Endometrium (tissue), 2 donors: Measurements from ENCODE around the gene FAM185A.
"Not testable (repeated sequence)": the region's sequence is repeated elsewhere in the genome, so short reads cannot be mapped to it uniquely, and the experiment has no call there.

Experiments used
- FAIRE-seq: peaks from 2 replicates; lab custom pipeline; 2012; peaks lifted over from hg19 to GRCh38; lab: Jason Lieb, UNC
- donor health status: control.
- donor health status: control.

The FAM185A gene

DNA sequence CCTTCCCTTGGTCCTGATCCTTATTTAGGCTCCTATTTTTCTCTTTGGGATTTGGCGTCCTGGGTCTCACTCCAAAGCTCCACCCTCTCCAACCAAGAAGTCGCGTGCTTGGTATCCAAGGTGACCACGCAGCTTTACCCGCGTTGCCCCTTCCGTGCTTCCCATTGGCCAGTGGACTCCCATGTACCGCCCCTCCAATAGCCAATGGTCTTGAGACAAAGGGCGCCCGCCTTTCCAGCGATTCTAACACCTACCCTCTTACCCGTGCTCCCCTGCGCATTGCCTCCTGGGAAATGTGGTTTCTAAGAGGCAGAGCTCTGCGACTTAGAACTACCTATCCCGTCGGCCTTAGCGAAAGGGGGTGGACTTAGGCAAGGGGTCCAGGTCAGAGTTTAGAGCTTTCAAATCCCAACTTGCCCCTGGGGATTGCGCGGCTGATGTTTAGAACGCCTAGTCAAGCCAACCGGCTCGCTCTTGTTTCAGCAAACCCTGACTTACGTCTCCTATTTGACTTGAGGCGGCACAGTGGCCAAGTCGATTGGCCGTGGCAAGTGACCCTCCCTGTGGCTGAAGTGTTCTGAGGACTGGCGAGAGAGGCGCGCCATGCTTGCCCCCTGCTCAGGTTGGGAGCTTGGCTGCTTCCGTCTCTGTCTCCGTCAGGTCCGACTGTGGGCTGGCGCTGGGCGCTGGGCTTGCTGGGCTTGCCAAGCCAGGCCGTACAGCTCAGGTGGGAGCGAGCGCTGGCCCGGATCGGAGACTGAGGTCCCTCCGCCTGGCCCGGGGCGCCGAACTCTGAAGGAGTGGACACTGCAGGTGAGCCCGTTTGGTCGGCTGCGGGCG is at the start of gene FAM185A:
Gene FAM185A, plus strand, starts transcription at position 395 of the 840 bp plus-strand sequence. Its CDS starts 209 bp downstream, at position 604.
- peak; percentile 99 for FAIRE-seq

DNA sequence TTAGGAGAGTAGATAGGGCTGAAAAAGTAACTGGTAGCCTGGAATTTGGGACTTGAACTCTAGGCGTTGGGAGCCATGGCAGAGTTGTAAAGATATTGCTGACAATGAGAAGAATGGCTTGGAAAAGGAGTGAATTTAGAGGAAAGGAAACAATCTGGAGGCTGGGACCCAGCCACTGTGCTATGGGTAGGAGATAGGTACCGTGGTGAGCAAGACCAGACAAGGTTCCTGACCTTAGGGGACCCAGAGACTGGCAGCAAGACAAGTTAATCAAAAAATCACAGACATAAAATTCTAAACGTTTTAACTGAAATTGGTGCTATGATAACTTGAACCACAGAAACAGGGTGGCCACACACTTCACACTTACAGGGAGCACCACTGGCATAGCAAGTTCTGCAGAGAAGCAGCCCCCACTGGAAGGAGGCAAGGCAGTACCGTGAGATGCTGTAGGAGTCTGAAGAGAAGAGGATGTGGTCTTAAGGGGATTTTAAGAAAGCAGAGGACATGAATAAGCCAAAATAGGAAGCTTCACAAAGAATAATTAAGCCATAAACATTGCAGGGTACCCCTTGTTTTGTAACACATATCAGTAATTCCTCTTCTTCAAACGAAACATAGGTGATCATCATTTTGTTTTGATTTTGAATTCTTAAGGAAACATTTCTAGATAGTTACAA is 35.6 kb upstream of the FAM185A start:
- FAIRE-seq = not testable (repeated sequence)

DNA sequence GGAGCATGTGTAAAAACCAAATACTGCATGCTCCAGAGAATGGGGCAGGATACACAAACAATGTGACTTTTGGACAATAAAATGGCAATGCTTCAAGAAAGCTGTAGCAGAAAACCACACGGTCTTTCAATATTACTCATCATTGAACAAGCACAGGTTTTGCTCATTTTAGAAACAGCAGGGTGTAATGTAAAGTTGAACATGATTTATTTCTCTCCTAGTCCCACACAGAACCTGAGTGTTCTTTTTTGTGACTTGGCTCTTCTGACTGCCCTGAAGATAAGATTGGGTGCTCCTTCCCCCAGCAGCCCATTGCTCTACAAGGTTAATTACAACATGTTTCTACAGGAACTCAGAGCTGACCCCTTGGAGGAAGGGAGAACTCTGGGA is 35.1 kb upstream of the FAM185A start:
- FAIRE-seq = peak; percentile 23

DNA sequence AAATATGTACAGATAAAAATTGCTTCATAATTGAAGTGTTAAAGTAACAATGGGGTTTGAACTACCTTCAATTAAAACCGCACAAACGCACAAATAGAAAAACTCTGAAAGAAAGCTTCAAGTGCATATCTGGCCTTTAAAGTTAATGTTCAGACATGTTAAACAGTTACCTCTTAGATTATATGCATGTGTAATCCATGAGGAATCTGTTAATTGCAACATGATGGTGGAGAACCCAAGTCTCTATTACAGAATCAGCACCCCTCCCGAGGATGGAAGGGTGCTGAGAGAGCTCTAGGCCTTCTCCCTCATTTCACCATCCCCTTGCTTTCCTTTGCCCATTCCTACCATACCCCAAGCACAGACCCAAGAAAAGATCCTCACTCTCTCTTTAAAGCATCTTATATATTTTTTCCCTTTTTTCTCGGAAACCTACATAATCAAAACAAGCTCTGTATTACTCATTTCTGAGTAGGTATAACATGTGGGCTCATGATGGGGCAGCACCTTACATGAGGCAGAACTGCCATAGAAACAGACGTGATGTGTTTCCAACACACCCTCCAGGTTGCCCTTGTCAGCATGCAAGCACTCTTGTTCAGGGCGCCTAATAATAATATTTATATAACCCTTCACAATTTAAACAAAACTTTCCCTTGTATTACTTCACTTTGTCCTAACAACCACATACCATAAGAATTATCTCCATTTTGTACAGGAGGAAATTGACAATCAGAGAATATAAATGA is 33.9 kb upstream of the FAM185A start:
- FAIRE-seq = not testable (repeated sequence)

DNA sequence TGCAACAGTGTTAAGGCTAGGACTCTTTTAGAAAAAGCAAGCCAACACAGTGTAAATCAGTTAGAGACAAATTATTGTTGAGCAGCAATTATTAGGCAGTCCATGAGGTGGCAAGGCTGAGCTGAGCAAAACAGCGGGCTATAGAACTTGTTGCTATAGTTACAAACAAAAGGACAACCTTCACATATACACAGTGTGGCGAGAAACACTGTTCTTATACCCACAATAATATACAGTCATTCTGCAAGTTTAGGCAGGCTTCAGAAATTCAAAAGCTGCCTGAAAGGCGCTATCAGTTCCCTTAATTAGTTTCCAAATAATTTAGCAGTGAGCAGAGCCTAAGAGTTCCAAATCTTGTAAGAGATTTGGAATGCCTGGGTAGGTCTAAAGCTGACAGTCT is 33.1 kb upstream of the FAM185A start:
- FAIRE-seq = not testable (repeated sequence)

DNA sequence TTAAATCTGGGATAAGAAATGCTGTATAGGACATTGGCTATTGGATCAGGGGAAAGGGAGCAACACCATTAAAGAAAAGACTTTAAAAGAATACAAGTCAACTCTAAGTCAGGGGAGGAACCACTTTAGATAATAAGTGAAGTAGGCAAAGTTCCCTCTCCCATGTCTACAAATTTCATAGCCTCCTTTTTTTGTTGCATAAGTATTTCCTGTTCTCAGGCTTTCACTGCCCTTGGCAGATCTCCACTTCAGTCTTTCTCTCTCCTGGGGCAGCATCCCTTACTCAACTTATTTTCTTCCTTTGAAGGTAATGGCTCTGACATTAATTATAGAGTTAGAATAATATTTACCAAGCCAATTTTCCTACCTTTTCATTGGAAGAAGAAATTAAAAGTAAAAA is 30.3 kb upstream of the FAM185A start:
- FAIRE-seq = not testable (repeated sequence)

DNA sequence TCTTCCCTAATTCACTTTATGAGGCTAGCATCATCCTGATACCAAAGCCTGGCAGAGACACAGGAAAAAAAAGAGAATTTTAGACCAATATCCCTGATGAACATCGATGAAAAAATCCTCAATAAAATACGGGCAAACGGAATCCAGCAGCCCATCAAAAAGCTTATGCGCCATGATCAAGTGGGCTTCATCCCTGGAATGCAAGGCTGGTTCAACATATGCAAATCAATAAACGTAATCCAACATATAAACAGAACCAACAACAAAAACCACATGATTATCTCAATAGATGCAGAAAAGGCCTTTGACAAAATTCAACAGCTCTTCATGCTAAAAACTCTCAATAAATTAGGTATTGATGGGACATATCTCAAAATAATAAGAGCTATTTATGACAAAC is 22.6 kb upstream of the FAM185A start:
- not testable (repeated sequence) for FAIRE-seq

DNA sequence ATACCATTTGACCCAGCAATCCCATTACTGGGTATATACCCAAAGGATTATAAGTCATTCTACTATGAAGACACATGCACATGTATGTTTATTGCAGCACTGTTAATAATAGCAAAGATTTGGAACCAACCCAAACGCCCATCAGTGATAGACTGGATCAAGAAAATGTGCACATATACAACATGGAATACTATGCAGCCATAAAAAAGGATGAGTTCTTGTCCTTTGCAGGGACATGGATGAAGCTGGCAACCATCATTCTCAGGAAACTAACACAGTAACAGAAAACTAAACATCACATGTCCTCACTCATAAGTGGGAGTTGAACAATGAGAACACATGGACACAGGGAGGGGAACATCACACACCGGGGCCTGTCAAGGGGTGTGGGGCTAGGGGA is 19.1 kb upstream of the FAM185A start:
- FAIRE-seq = not testable (repeated sequence)

DNA sequence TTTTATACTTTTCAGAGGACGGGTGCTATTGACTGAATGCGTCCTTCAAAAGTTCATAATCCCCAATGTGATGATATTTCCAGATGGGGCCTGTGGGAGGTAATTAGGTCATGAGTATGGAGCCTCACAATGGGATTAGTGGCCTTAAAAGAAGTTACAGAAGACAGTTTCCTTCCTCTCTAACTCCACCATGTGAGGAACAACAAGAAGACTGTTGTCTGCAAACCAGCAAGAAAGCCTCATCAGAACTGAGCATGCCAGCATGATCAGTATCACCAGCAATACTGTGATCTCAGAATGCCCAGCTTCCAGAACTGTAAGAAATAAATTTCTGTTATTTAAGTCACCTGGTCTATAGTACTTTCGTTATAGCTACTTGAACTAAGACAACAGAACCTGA is 18.4 kb upstream of the FAM185A start:
- not testable (repeated sequence) for FAIRE-seq

DNA sequence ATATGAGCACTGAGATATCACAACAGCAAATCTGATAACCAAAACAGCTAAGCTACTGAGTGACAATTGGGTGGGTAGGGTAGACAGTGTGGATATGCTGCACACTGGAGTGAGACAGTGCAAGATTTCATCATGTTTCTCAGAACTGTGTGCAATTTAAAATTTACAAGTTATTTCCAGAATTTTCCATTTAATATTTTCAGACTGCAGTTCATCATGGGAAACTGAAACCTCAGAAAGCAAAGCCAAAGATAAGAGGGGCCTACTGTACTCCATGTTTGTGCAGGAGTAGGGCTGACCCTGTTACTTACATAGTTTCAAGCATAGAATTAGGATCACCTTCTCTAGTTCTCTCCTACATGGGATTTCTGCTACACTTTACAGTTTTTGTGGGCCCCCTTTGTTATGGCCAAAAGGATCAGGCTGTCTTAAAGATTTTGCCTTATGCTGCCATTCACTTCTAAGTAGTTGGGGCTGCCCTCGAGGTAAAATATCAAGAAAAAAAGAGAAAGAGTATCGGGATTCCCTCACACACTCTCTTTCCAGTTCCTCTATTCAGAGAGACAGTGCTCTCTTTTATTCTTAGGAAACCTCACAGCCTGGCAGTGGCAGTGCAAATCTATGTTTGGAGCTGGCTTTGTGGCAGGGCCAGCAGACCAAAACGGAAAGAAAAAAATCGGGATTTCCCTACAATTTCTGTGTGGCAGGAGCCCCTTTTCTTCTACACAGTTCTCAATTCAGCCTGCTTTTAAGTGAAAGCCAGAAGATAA is 6.6 kb upstream of the FAM185A start:
- FAIRE-seq = not testable (repeated sequence)

DNA sequence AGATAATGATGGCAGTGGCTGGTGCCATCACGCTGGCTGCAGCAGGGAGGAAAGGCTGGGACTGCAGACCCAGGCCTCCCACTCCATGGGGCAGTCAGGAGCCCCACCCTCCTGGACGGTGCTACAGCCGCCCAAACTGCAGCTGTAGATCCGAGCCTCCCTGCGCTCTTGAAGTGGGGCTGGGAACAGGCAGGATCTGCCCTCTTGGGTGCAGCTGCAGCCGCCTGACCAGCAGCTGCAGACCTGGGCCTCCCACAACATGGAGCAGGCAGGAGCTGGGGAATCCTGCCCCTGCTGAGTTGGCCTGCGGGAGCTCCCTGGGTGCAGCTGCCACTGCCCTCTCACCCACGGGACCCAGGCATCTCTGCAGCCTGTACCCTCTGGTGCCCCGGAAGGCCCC is 4.9 kb upstream of the FAM185A start:
- FAIRE-seq = not testable (repeated sequence)

DNA sequence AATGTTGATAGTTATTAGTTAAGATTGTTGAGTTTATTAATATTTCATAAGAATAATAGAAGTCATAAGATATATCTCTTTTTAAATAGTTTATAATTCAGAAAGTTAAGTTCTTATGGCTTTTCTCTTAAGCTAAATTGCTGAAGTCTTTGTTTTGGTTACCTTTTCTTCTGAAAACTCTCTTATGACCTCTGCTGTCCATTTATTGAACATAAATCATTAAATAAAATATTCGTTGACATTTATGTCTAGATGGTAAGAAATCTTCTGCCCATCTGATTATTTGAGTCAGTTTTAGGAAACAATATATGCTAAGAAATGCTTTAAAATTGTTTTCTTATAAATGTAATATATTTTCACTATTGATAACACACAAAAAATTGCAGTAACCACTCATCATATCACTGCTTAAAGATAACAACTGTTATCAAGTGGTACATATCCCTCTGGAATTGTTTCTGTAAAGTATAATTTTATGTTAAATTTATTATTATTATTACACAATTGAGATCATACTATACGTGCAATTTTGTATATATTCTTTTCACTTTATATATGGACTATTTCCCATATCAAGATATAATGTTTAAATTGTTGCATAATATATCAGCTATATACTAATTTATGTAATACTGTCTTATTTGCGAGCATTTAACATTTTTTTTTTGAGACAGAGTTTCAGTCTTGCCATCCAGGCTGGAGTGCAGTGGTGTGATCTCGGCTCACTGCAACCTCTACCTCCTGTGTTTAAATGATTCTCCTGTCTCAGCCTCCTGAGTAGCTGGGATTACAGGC is 3.1 kb upstream of the FAM185A start:
- peak; percentile 91 for FAIRE-seq

DNA sequence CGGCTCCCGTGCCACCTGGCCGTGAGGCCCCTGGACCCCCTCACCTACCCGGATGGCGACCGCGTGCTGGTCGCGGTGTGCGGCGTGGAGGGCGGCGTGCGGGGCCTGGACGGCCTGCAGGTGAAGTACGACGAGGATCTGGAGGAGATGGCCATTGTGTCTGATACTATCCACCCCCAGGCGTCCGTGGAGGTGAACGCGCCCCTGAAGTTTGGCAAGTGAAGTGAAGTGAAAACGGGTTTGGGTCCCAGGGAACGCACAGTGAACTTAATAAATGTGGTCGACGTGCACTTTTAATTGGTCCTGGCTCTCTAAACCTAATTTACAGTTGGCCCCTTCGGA is 617 bp downstream of the FAM185A start:
- FAIRE-seq = not testable (repeated sequence)

DNA sequence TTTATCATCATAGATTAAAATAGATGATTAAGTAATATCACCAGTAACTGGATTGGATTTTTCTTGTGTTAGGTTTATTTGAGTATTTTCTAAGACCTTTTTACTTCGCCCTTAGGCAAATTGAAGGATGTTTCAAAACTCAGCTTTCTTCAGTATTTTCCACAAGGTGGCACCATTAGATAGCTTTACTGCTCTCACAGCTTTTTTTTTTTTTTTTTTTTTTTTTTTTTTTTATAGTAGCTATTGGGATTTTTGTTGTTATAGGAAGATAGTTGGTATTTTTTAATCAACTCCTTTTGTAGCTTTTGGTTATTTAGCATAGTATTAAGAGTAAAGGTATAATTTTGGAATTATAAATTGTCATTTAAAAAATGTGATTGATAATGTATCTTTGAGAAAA is 9.4 kb downstream of the FAM185A start:
- peak; percentile 97 for FAIRE-seq

DNA sequence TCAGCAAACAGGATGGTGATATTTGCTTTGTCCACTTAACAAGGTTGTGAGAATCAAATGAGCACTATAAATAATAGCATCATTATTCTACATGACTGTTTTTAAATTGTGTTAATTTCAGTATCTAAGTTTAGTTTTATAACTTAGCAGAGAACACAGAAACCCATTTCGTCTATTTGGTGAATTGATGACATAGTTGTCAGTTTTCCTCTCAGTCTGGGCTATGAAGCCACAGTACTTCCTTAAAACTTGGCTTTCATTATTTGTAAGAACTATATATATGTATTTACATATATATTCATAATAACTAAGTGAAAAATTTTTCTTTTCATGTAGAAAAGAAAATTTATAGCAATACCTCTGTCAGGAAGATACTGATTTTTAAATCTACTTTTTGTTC is 11.1 kb downstream of the FAM185A start:
- FAIRE-seq = peak; percentile 35

DNA sequence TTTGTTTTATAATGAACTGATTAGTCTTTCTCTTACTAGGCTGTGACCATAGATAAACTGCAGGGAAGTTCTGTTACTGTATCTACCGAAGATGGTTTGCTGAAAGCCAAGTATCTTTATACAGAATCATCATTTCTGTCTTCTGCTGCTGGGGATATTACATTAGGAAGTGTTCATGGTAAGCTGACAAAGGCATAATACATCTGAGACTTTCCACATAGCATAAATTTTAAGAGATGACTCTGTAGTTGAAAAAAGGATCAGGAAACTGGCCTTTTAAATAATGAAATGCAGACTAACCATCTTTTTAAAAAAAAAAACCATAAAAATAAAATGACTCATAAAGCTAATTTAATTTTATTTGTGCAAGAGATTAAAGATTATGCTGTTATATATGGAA is 12.4 kb downstream of the FAM185A start:
- not testable (repeated sequence) for FAIRE-seq

DNA sequence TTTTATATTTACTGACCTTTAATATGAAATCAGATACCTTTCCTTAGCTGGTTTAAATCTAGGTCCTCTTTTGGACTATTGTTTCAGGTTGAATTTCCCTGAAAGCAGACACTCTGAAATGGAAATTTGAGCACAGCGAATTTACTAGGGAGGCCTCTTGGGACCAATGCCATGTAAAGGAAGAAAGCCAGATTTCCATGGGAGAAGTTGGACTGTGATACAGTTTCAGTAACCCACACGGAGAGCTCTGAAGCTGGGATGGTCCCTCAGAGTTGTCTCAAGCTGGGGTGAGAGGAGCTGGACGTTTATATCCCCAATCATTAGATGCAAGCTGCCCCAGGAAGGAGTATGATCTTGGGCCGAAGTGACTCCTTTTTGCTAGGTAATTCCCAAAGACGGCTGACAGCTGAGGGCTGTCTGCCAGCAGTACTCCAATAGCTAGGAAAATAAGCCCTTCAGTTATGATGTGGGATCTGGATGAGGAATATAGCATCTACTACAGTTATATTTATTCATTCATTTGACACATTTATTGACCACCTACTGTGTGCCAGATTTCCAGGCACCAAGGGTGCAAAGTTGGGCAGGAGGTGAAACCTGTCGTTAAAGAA is 14.6 kb downstream of the FAM185A start:
- FAIRE-seq = not testable (repeated sequence)

DNA sequence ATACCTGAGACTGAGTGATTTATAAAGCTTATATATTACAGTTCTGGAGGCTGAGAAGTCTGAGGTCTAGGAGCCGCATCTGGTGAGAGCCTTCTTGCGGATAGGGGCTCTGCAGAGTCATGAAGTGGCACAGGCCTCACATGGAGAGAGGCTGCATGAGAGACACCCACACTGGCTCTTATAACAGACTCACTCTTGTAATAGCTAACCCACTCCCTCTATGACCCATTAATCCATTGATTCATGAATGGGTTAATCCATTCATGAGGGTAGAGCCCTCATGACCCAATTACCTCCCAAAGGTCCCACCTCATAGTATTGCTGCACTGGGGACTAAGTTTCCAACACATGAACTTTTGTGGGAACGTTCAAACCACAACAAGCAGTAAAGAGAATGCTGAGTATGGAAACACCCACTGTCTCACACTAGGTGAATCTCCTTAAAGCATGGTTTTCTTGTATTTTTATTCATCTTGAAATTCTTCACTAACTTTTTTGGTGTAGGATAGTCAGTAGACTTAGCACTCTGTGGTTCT is 20.9 kb downstream of the FAM185A start:
- FAIRE-seq = not testable (repeated sequence)

DNA sequence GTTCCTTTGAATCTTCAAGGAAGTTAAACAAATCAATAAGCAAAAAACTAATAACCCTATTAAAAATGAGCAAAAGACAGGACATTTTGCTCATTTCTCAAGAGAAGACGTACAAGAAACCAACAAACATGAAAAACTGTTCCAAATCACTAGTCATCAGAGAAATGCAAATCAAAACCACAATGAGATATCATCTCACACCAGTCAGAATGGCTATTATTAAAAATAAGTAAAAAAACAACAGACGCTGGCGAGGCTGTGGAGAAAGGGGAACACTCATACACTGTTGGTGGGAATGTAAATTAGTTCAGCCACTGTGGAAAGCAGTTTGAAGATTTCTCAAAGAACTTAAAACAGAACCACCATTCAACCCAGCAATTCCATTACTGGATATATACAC is 21.7 kb downstream of the FAM185A start:
- not testable (repeated sequence) for FAIRE-seq

DNA sequence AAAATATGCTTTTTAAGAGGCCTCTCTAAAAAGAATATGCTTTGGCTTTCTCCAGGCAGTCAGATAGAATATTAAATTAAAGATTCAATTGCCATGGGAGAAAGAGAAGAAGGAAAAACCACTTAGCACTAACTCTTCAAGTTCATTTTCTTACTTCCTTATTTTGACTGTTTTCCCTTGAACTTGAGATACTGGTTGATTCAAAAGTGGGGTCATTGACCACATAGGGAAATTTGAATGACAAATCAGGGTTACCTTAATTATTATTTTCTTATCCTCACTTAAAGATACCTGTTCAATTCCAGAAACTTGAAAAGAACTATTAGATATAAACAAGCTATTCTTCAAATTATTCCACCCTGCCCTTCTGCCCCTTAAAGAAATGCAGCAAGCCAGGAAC is 27.4 kb downstream of the FAM185A start:
- FAIRE-seq = not testable (repeated sequence)
